ENCODE results near the gene GABRB1. TPM values are rescaled to one million over a fixed set of nuclear protein-coding genes. Genes with fewer than 3 reads are reported as not detected.

GABRB1 gene
- total and polyA plus RNA-seq, 2 of the 8 experiments (the other 6 are each of a cell fraction or from before 2014, with no cell fraction given), result 0.22 to 0.38 TPM

DNA sequence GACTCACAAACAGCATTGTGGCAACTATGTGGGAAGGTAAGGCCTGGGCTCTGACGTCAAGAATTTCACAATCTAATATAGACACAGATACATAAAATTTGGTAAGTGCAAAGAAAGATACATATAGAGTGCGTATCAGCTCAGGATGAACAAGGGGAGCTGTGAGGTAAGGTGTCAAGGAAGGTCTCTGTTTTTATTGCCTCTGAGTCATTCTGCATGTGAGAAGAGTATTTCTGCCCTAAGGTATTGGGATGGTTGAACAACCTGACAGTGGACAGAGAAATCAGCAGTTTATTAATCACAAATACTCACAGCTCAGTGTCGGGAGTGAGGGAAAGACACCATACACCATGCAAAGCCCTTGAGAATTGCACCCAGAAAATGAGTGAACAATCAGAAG, 342.3 kb downstream of the GABRB1 start:
- ChIA-PET CTCF (ENCODE audit: partially characterized antibody) (interaction anchor here (0.8 to 1.2 kb wide), 2 partner anchors 10 to 15 kb away, joined by 3 to 6 read pairs; no protein-coding TSS in a partner anchor), POLR2A (ENCODE audit: partially characterized antibody) (no interaction called here)
- no peak overlapping the region for H3K14ac ChIP-seq (ENCODE audit: insufficient read length)
- no peaks in the 10 kb centered on the region for H4K20me1 ChIP-seq (replicated peaks in 1 of 2; ENCODE audit: control insufficient read depth in 1 of 2, insufficient read depth in 2 of 2, low read length in 2 of 2)
- no peak overlapping the region for H3K9ac ChIP-seq (replicated peaks in 1 of 4; ENCODE audit: extremely low read depth in 1 of 4, low read depth in 3 of 4, low read length in 3 of 4)
- H3K27me3 ChIP-seq (replicated peaks in 1 of 4; ENCODE audit: control insufficient read depth in 3 of 4, extremely low read depth in 1 of 4, insufficient read depth in 3 of 4, low read length in 3 of 4), result no peaks in the 10 kb centered on the region
- no peak overlapping the region for H3K56ac ChIP-seq (replicated peaks; ENCODE audit: insufficient read length, low read depth, low read length)
- H2BK15ac ChIP-seq (ENCODE audit: low read length), result no peak overlapping the region
- no peak for FAIRE-seq
- no peak overlapping the region for H2AK5ac ChIP-seq (ENCODE audit: low read depth, low read length)
- no peak overlapping the region for H2BK5ac ChIP-seq (ENCODE audit: low read depth, low read length)
- H2BK12ac ChIP-seq (ENCODE audit: low read depth, low read length), result no peak overlapping the region
- DNase-seq (ENCODE audit: low read depth in 1 of 2, low spot score in 2 of 2), result no peak
- no peak overlapping the region for H3K4ac ChIP-seq (replicated peaks; ENCODE audit: insufficient read length, low read depth, low read length)
- H3K4me3 ChIP-seq (ENCODE audit: extremely low read depth in 1 of 4, insufficient read depth in 2 of 4, low read depth in 3 of 4, low read length in 4 of 4), result no peak overlapping the region
- no peak overlapping the region for H2BK20ac ChIP-seq (ENCODE audit: low read length)
- H2BK120ac ChIP-seq (replicated peaks; ENCODE audit: low read depth, low read length), result no peak overlapping the region
- H3K36me3 ChIP-seq (ENCODE audit: control insufficient read depth in 2 of 4, insufficient read depth in 4 of 4, low read length in 3 of 4), result no peaks in the 10 kb centered on the region
- H3K23ac ChIP-seq (ENCODE audit: insufficient read length), result no peak overlapping the region
- no peaks in the 10 kb centered on the region for H3K79me2 ChIP-seq (ENCODE audit: control insufficient read depth in 1 of 2, insufficient read depth in 2 of 2, low read length in 2 of 2)
- H3K4me1 ChIP-seq (replicated peaks in 1 of 4; ENCODE audit: control insufficient read depth in 3 of 4, insufficient read depth in 4 of 4, low read length in 3 of 4), result no peaks in the 10 kb centered on the region
- no peak overlapping the region for H4K91ac ChIP-seq (replicated peaks; ENCODE audit: insufficient read length, low read length)
- H3K4me2 ChIP-seq (ENCODE audit: insufficient read depth in 1 of 2, low read depth in 2 of 2, low read length in 2 of 2), result no peak overlapping the region
- H3K79me1 ChIP-seq (ENCODE audit: low read depth, low read length), result no peaks in the 10 kb centered on the region
- no peak overlapping the region for H2AFZ ChIP-seq (ENCODE audit: low read length)
- WGBS, 2 experiments (ENCODE audit: extremely low coverage in 1 of 2, insufficient coverage in 1 of 2, insufficient read length in 1 of 2, insufficient replicate concordance in 2 of 2, low coverage in 1 of 2, low lambda C conversion rate in 2 of 2, missing lambda C conversion rate in 1 of 2), result 93% methylated on average over 3 of the region's 3 CpGs; no CpG with 5 or more reads in 1 of the 2 experiments
- no peak overlapping the region for H4K5ac ChIP-seq (ENCODE audit: insufficient read length, low read depth, low read length)
- H3K27ac ChIP-seq (ENCODE audit: low read depth, low read length), result no peak overlapping the region
- no peaks in the 10 kb centered on the region for H3K23me2 ChIP-seq (ENCODE audit: low read depth, low read length)
- no peak overlapping the region for H4K8ac ChIP-seq (ENCODE audit: extremely low read depth, insufficient read depth, low read length)
- peaks cover 0 to 7% of the 10 kb centered on the region in 2 experiments; a peak in 1 of 4 replicates for H3K9me3 ChIP-seq (ENCODE audit: insufficient read depth in 2 of 2, low read depth in 1 of 2, low read length in 1 of 2)
- H3K18ac ChIP-seq (ENCODE audit: extremely low read depth, low read length), result no peak overlapping the region
- no peak for TF ChIP-seq YY1 (IDR thresholded peaks at IDR 0.05; ENCODE audit: low read depth, low read length)

All from H1 (cell line).